K562 (cell line): Measurements from ENCODE around the gene RUVBL2. TPM values are rescaled to one million over a fixed set of nuclear protein-coding genes. Genes with fewer than 3 reads are reported as not detected.

Experiments
- AFF4 ChIP-seq: sonication (generic); formaldehyde crosslinking; IDR thresholded peaks from 2 replicates; pipeline ENCODE4 v1.8.0; 2023; ENCODE audit warnings: mild to moderate bottlenecking, missing genetic modification reagents
- GABPA ChIP-seq: fragments of 200-800 bp; sonication (Bioruptor generic); conservative IDR thresholded peaks from 2 replicates; pipeline ENCODE4 v1.6.1; 2016; ENCODE audit warnings: low read depth, missing genetic modification characterization, missing compliant biosample characterization
- GABPB1 ChIP-seq: sonication (generic); formaldehyde crosslinking; IDR thresholded peaks from 2 replicates; pipeline ENCODE4 v1.8.0; 2022; ENCODE audit warnings: mild to moderate bottlenecking, missing genetic modification reagents
- HMBOX1 ChIP-seq: sonication (generic); IDR thresholded peaks from 2 replicates; pipeline ENCODE4 v1.6.1; 2016
- KLF16 ChIP-seq: IDR thresholded peaks from 2 replicates; pipeline ENCODE4 v1.6.1; 2016; ENCODE audit warnings: antibody characterized with exemption
- MBD2 ChIP-seq: sonication (generic); IDR thresholded peaks from 2 replicates; pipeline ENCODE4 v1.6.1; 2016; ENCODE audit warnings: low read depth, borderline replicate concordance
- MTA1 ChIP-seq: fragments of 450-650 bp; IDR thresholded peaks from 2 replicates; pipeline ENCODE4 v1.6.1; 2017; ENCODE audit warnings: borderline replicate concordance
- POLR2AphosphoS5 ChIP-seq: IDR thresholded peaks from 2 replicates; pipeline ENCODE4 v1.6.1; 2011; ENCODE audit warnings: mild to moderate bottlenecking, low read depth, low read length, moderate library complexity; ENCODE audit not compliant: control insufficient read depth, insufficient read depth
- RBM39 ChIP-seq: fragments of 200-400 bp; formaldehyde crosslinking; optimal IDR thresholded peaks from 2 replicates; pipeline ENCODE3; 2018; ENCODE audit warnings: low read depth, low read length
- TARDBP ChIP-seq: fragments of 450-650 bp; IDR thresholded peaks from 2 replicates; pipeline ENCODE4 v1.6.1; 2016
- VEZF1 ChIP-seq: fragments of 200-800 bp; sonication (Bioruptor generic); IDR thresholded peaks from 2 replicates; pipeline ENCODE4 v1.6.1; 2017; ENCODE audit warnings: missing genetic modification characterization, missing compliant biosample characterization
- ZNF263 ChIP-seq: sonication (generic); formaldehyde crosslinking; IDR thresholded peaks from 2 replicates; pipeline ENCODE4 v1.8.0; 2022; ENCODE audit warnings: mild to moderate bottlenecking, missing genetic modification reagents, borderline replicate concordance
- ZNF609 ChIP-seq: sonication (generic); formaldehyde crosslinking; IDR thresholded peaks from 2 replicates; pipeline ENCODE4 v1.8.1; 2023; ENCODE audit warnings: missing genetic modification reagents, mild to moderate bottlenecking, borderline replicate concordance
- ZNF707 ChIP-seq: fragments of 250-450 bp; sonication (Bioruptor Pico); conservative IDR thresholded peaks from 2 replicates; pipeline ENCODE4 v1.8.0; 2022; ENCODE audit warnings: inconsistent platforms, mild to moderate bottlenecking, moderate library complexity
- polyA plus RNA-seq, 8 experiments: library from polyadenylated mRNA; depleted of rRNA in 4 of 8; stranded (reverse) in 5 of 8; unstranded in 3 of 8; fragments of >200 nt; fragmentation: Nextera tagmentation in 2 of 8; fragmentation: Illumina TruSeq in 1 of 8; extraction: Ambion mirVana in 2 of 8; extraction: Trizol in 1 of 8; gene quantifications; 2 replicates each; pipeline versions ENCODE4 v1.2.1 to v1.2.3, GENCODE V29; 2011 to 2014; ENCODE audit warnings: inconsistent platforms in 1 of 8, missing spikeins in 1 of 8
- total RNA-seq, 7 experiments: library from RNA; depleted of rRNA in 6 of 7; stranded (reverse); fragments of >200 nt in 6 of 7; fragmentation: Illumina TruSeq in 2 of 7; extraction: Trizol in 2 of 7; gene quantifications; 2 replicates each; pipeline versions ENCODE4 v1.2.1 to v1.2.3, GENCODE V29; 2011 to 2021; ENCODE audit warnings: low replicate concordance in 1 of 7

The RUVBL2 gene
- total and polyA plus RNA-seq, 9 of the 15 experiments (the other 6 are each of a cell fraction or from before 2014, with no cell fraction given) = 71.4 to 453 (median 237) TPM

- TF ChIP-seq ZNF609 (CRISPR knock-in tag) = no peak
- TF ChIP-seq POLR2AphosphoS5 = peak; percentile 97
- TF ChIP-seq GABPB1 (CRISPR knock-in tag) = peak; percentile 93
- TF ChIP-seq GABPA (tag) = peak; percentile 97
- TF ChIP-seq VEZF1 (CRISPR knock-in tag) = peak; percentile 95
- TF ChIP-seq MTA1 = peak; percentile 75; the same call in 1 of the 2 replicates
- TF ChIP-seq MBD2 = peak; percentile 86; the same call in 1 of the 2 replicates
- peak; percentile 74 for TF ChIP-seq KLF16
- TF ChIP-seq HMBOX1 = no peak
- TF ChIP-seq AFF4 (CRISPR knock-in tag) = 0 out of 2 replicates have a peak, but pooled peaks have one; percentile 19
- TF ChIP-seq RBM39 = peak; percentile 73
- peak; percentile 83 for TF ChIP-seq ZNF263
- no peak for TF ChIP-seq ZNF707 (CRISPR knock-in tag)
- peak; percentile 23; the same call in 1 of the 2 replicates for TF ChIP-seq TARDBP
Measured at GRCh38 chr19:48993175-48994034, at the start of gene RUVBL2, which contains the start of gene GYS1 (continued).
